SIG-M5 (cell line): ENCODE measurements around the gene C8B.

ENCODE experiments used
- DNase-seq: peaks from one replicate; lab custom pipeline; 2025; lab: John Stamatoyannopoulos, UW

The C8B gene

GRCh38 chr1:56970280-56970679 is 4.5 kb upstream of the C8B start:
- no peak for DNase-seq

- no peak for DNase-seq
These were observed 3.2 kb upstream of the C8B start for GRCh38 chr1:56968878-56969495.

- DNase-seq: no peak
These were observed 2.4 kb upstream of the C8B start for GRCh38 chr1:56967900-56968832.

GRCh38 chr1:56967355-56967754 is 1.5 kb upstream of the C8B start:
- DNase-seq: no peak

- DNase-seq: no peak
These were observed 834 bp upstream of the C8B start for GRCh38 chr1:56966698-56966999.

- no peak for DNase-seq
These were observed 624 bp downstream of the C8B start for GRCh38 chr1:56965191-56965590.

GRCh38 chr1:56964349-56965017 is 1.3 kb downstream of the C8B start:
- DNase-seq: no peak

GRCh38 chr1:56963667-56964066 is 2.1 kb downstream of the C8B start:
- DNase-seq: no peak

GRCh38 chr1:56961426-56961825 is 4.4 kb downstream of the C8B start:
- no peak for DNase-seq

- no peak for DNase-seq
These were observed 7.3 kb downstream of the C8B start for GRCh38 chr1:56958526-56958925.

- DNase-seq: no peak
These were observed 7.9 kb downstream of the C8B start for GRCh38 chr1:56957931-56958330.

GRCh38 chr1:56954664-56955063 is 11.2 kb downstream of the C8B start:
- no peak for DNase-seq

GRCh38 chr1:56953386-56953785 is 12.4 kb downstream of the C8B start:
- DNase-seq: no peak

- no peak for DNase-seq
These were observed 13.3 kb downstream of the C8B start for GRCh38 chr1:56952501-56952900.

GRCh38 chr1:56948403-56949023 is 17.3 kb downstream of the C8B start:
- no peak for DNase-seq

- DNase-seq: no peak
These were observed 25.8 kb downstream of the C8B start for GRCh38 chr1:56940039-56940438.

- no peak for DNase-seq
These were observed 26.6 kb downstream of the C8B start for GRCh38 chr1:56939209-56939608.

- no peak for DNase-seq
These were observed 27.2 kb downstream of the C8B start for GRCh38 chr1:56938646-56939045.

GRCh38 chr1:56934430-56935060 is 31.3 kb downstream of the C8B start:
- DNase-seq: no peak

- no peak for DNase-seq
These were observed 32.2 kb downstream of the C8B start for GRCh38 chr1:56933606-56934005.

GRCh38 chr1:56933161-56933560 is 32.7 kb downstream of the C8B start:
- DNase-seq: no peak

GRCh38 chr1:56931686-56932085 is 34.1 kb downstream of the C8B start:
- DNase-seq: no peak
